ENCODE data around the gene AGAP3.

DNA sequence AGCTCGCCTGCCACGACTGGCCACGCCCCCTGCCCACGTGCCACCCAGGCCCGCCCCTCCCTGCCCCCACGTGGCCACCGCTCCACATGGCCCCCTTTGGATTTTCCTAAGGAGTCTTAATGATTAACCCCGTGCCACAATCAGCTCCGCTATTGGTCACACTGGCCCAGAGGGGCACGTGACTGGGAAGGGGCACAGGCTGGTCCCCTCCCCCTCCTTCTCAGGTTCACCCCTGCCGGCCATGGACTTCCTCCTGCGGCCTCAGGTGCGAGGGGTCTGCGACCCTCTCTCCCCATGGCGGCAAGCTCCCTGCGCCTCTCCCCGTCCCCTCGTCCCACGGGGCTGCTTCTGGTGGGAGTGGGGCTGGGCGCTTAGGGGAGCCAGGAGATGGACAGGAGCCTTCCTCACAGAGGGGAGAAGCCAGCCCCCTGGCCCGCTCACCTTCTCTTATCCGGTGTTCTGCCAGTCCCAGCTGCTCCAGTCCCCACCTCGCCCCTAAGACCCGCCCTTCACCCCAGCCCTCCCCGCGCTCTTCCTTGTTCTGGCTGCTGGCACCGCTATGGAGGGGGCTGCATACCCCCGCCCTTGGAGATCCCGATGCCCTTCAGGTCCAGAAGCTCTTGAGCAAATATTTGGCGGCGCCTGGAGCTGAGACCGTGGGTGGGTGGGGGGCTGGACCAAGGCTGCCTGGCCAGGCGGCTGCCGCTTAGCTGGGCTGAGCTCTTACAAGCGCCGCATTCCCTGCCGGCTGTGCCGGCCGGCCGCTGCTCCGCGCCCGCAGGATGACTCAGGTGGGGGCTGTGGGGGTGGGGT, 23.7 kb upstream of the AGAP3 start:
- no peak for TF ChIP-seq TCF7L2 (IDR thresholded peaks at IDR 0.05; ENCODE audit: low read depth, low read length)
- TF ChIP-seq CTCF (IDR thresholded peaks at IDR 0.05): no peak
- TF ChIP-seq, protein P1, sequence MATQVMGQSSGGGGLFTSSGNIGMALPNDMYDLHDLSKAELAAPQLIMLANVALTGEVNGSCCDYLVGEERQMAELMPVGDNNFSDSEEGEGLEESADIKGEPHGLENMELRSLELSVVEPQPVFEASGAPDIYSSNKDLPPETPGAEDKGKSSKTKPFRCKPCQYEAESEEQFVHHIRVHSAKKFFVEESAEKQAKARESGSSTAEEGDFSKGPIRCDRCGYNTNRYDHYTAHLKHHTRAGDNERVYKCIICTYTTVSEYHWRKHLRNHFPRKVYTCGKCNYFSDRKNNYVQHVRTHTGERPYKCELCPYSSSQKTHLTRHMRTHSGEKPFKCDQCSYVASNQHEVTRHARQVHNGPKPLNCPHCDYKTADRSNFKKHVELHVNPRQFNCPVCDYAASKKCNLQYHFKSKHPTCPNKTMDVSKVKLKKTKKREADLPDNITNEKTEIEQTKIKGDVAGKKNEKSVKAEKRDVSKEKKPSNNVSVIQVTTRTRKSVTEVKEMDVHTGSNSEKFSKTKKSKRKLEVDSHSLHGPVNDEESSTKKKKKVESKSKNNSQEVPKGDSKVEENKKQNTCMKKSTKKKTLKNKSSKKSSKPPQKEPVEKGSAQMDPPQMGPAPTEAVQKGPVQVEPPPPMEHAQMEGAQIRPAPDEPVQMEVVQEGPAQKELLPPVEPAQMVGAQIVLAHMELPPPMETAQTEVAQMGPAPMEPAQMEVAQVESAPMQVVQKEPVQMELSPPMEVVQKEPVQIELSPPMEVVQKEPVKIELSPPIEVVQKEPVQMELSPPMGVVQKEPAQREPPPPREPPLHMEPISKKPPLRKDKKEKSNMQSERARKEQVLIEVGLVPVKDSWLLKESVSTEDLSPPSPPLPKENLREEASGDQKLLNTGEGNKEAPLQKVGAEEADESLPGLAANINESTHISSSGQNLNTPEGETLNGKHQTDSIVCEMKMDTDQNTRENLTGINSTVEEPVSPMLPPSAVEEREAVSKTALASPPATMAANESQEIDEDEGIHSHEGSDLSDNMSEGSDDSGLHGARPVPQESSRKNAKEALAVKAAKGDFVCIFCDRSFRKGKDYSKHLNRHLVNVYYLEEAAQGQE (IDR thresholded peaks at IDR 0.05; ENCODE audit: insufficient read depth in 1 of 2, low read depth in 2 of 2, low read length in 1 of 2): no peak
- TF ChIP-seq POLR2AphosphoS5 (IDR thresholded peaks at IDR 0.05; ENCODE audit: low read depth, low read length): no peak

Data from Panc1 (cell line).